GM19372 (cell line): ENCODE results near the gene FAM216B.

Experiments used
- ATAC-seq: cut with Tn5 transposase; IDR thresholded peaks from one replicate; pipeline ENCODE4 v1.9.1; 2021; ENCODE audit warnings: mild to moderate bottlenecking, low read depth, moderate library complexity; ENCODE audit not compliant: unreplicated experiment

Gene FAM216B

DNA sequence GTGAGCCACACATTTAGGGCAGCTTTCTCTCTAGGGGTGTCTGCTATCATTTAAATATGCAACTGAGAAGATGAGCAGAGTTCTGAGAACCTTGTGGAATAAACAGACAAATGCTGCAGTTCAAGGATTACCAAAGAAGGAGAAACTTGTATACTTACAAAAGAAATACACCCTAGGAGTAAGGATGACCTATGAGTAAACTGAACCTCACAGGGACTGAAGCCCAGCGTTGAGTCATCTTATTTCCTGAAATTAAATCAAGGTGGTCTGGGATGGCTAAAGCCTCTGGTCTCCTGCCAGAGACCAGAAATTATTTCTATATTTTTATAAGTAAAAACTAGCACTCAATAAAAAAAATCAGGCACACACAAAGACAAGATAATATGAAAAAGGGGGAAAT lies 40.1 kb downstream of the FAM216B start:
- no peak for ATAC-seq

GRCh38 chr13:42832341-42833096 lies 51.1 kb downstream of the FAM216B start:
- no peak for ATAC-seq

DNA sequence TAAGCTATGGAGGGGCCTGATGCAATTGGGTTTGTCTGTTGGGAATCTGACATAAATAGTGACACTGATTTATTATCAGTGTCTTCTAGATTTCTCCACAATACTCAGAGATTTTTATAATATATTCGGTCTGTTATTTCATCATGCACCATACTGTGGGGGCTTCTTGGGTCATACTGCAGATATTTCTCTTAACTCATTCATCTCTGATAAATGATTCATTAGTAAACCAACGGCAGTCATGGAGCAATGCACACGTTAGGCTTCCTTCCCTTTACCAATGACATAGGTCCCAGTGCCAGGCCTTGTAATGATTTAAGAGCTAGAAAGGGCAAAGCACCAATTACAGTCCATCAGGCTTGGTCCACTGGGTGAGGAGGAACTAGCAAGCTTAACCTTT lies 53.6 kb downstream of the FAM216B start:
- no peak for ATAC-seq

- no peak for ATAC-seq
Measured at GRCh38 chr13:42836930-42837690, 55.7 kb downstream of the FAM216B start.
